Stimulated activated CD8-positive, alpha-beta memory T cell treated with anti-CD3 and anti-CD28 coated beads, Interleukin-15, amount 100 ng/mL, for 1 hour (primary cell): ENCODE data around the gene DUSP1.

Experiments
- DNase-seq: peaks from one replicate; pipeline ENCODE4 v3.0.0-alpha.2; 2020; ENCODE audit warnings: low read depth

DUSP1 gene

GRCh38 chr5:172777881-172778814, 7.2 kb upstream of the DUSP1 start:
- no peak for DNase-seq

GRCh38 chr5:172776235-172776594, 5.2 kb upstream of the DUSP1 start:
- no peak for DNase-seq

GRCh38 chr5:172775326-172776234, 4.6 kb upstream of the DUSP1 start:
- no peak for DNase-seq

- no peak for DNase-seq
Measured at GRCh38 chr5:172774561-172775315, 3.7 kb upstream of the DUSP1 start.

- DNase-seq = no peak
Measured at GRCh38 chr5:172773481-172774469, 2.8 kb upstream of the DUSP1 start.

DNA sequence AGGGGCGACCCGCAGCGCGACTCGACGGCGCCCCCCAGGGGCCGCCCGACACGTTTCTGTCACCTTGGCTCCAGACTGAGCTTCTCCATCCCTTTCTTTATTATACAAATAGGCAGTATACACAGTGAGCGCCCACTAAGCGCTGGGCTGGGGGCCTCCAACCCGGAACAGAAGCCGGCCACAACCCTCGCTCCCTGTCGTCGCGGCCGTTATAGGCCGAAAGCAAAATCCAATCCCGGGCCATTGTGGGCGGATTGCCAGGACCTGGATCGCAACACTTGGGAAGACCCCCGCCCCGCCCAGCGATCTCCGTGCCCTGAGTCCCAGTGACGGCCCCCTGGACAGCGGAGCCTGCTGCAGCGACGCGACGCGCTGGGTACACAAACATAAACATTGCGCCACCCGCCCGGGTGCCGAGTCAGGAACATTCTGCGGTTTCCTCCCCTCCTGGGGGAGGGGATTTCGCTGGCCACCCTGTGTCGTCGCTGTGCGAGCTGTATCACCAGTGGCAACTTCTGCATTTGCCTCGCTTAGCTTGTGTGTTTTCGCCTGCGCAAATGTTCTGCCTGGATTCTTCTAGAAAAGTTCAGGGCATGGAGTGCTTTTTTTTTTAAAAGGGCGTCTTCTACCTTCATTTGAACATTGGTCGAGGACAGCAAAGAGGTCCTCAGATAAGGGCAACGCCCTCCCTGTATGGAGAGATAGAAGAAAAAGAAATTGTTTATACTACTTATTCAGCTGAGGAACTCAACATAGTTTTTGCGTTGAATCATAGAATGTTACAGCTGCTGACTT, 1.3 kb upstream of the DUSP1 start:
- DNase-seq = peak; percentile 63

DNA sequence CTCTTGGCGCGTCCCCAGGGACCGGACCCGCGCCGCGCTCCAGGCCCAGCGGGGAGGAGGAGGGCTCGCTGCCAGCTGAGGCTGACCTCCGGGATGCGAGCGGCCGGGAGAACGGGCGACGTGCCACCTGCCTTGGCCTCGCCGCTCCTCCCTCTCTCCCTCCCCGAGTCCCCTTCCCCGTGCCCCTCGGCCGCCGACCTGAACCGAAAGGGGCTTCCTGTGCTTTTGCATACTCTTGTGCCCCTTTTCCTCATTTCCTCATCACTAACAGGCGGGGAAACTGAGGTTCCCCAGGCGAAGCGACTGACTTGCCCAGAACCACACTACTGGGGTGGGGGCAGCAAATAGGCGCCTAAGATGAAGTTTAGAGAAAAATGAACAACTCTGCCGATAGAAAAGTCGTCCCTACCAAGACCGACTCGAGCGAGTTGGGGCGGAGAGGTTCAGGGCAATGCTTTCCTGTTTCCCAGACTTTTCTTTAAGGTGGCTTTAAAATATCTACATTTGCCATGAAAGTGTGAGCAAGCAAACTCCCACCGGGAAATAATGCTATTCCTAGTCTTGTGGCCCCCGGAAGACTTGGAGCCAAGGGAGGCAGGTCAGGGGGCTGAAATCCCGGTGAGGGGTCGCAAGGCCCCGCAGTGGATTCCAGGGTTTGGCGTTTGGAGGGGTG, 580 bp upstream of the DUSP1 start:
- DNase-seq = no peak

GRCh38 chr5:172770374-172770674, 671 bp downstream of the DUSP1 start:
- DNase-seq = no peak

DNA sequence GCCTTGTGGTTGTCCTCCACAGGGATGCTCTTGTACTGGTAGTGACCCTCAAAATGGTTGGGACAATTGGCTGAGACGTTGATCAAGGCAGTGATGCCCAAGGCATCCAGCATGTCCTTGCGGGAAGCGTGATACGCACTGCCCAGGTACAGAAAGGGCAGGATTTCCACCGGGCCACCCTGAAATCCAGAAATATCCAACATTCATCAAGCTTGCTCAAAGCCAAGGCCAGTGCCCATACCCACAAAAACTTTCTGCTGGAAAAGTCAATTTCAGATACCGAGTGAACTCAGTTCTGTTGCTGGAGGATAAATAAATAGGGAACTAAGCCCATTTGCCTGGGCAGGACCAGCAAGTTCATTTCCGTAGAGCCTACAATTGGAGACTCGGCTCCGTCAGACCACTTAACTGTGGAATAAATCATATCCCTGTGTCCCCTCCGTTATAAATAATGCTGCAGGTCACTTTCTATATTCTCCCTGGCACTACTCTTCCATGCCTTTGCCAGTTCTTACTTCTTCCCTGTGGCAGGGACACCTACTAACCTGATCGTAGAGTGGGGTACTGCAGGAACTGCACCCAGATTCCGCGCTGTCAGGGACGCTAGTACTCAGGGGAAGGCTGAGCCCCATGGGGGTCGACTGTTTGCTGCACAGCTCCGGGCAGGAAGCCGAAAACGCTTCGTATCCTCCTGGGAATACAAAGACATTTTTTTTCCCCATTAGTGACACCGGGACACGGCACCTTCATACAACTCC, 1.2 kb downstream of the DUSP1 start:
- DNase-seq = no peak

DNA sequence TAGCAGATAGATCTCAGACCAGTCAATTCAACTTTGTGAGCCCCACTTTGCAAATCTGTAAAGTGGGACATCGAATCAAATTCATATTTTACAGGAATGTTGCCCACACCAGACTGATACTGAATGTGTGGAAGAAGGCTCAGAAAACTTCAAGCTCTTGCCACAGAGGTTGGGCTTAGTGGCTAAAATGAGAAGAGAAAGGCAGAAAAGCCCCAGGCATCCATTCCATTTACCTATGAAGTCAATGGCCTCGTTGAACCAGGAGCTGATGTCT, 1.7 kb downstream of the DUSP1 start:
- no peak for DNase-seq

DNA sequence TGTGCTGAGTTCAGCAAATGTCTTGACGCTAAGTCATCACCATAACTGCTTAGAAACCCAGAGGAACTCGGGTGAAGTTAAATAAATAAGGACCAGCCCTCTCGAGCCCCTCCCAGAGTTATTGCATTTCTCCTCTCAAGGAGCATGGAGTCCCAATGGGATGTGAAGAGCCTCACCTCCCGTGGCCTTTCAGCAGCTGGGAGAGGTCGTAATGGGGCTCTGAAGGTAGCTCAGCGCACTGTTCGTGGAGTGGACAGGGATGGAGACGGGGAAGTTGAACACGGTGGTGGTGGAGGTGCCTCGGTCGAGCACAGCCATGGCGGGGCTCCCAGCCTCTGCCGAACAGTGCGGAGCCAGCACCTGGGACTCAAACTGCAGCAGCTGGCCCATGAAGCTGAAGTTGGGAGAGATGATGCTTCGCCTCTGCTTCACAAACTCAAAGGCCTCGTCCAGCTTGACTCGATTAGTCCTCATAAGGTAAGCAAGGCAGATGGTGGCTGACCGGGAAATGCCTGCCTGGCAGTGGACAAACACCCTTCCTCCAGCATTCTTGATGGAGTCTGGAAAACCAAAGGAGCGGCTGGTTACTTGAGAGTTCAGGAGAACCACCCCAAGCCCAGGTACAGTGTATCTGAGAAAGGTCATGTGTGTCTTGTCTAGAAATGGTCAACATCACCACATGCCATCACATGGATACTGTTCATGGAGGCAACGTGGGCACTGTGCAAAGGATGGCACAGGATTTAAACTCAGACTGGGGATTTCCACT, 2.2 kb downstream of the DUSP1 start:
- DNase-seq = no peak

DNA sequence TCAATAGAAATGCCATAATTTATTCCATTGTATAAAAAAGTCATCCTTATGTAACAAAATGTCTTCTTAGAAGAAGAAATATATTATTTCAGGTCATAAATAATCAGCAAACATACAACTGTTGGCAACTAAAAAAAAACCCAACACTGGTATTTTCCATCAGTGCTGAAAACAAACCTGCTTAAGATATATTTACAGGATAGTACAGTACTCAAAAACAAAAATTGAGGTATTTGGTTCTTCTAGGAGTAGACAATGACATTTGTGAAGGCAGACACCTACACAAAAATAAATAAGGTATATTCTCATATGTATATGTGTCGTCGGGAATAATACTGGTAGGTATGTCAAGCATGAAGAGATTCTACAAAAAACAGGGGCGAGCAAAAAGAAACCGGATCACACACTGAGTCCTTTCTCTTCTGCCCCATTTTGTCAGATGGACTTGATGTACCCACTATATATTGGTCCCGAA, 2.9 kb downstream of the DUSP1 start:
- DNase-seq = no peak

- no peak for DNase-seq
Measured at GRCh38 chr5:172766287-172767108, 4.5 kb downstream of the DUSP1 start.

- DNase-seq = no peak
Measured at GRCh38 chr5:172765766-172766286, 5.2 kb downstream of the DUSP1 start.

DNA sequence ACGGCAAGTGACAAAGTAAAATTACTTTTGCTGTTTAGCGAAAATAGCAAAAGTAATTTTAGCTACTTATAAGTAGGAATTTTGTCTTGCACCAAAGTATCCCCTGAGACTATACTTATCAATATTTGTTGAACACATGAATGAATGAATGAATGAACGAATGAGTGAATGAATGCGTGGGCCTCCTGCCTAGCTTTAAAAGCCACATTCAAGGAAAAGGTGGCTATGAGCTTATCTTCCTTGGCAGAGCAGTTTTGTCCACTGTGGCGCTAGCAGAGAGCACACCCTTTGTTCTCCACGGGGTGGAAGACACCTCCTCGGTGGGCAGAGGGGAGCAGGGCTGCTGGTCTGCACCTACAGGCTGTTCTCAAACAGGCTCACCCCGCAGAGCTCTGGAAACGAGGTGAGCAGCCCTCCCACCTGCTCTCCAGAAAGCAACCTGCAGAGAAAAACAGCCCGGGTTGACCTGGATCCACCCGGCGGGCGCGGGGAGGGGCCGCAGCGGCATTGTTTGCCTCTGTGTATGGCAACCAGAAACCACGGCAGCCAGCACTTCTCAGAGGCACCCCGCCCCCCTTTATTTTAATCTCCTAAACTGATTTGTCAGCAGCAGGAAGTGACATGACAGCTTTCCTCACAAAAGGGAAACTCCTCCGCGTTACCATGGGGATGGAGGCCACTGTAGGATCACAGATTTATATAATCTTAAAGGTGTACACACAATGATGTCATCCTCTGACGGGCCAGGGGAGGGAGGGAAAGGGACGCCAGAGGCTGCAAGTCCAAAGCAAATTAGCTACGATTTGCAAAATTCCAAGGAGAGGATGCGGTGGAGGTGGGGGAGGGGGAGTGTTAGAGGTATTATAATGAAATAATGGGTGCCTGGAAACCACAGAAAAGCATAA, 5.9 kb downstream of the DUSP1 start:
- DNase-seq = peak; percentile 92

- DNase-seq = no peak
Measured at GRCh38 chr5:172763120-172763464, 7.9 kb downstream of the DUSP1 start.
